K562 (cell line): Measurements from ENCODE around the gene PDLIM7. TPM values are rescaled to one million over a fixed set of nuclear protein-coding genes. Genes with fewer than 3 reads are reported as not detected.

Source experiments
- ATF1 ChIP-seq, 2 experiments: fragments of 450-650 bp in 1 of 2; IDR thresholded peaks; 2 replicates each; pipeline ENCODE4 v1.6.1; 2016; ENCODE audit warnings: missing compliant biosample characterization in 1 of 2, missing genetic modification characterization in 1 of 2
- CBX3 ChIP-seq, 2 experiments: IDR thresholded peaks; 1 replicate in 1 of 2; 2 replicates in 1 of 2; pipeline ENCODE4 v1.6.1; 2012; ENCODE audit warnings: inconsistent platforms in 2 of 2, low read length in 2 of 2, borderline replicate concordance in 1 of 2, control low read depth in 1 of 2
- CCAR2 ChIP-seq: fragments of 200-400 bp; formaldehyde crosslinking; IDR thresholded peaks from 2 replicates; pipeline ENCODE4 v1.6.1; 2017; ENCODE audit warnings: mild to moderate bottlenecking, low read depth, low read length
- FOSL1 ChIP-seq: fragments of 200-800 bp; sonication (Bioruptor generic); conservative IDR thresholded peaks from 2 replicates; pipeline ENCODE4 v1.6.1; 2016; ENCODE audit warnings: missing genetic modification characterization, missing compliant biosample characterization
- FOXK1 ChIP-seq: sonication (generic); formaldehyde crosslinking; IDR thresholded peaks from 2 replicates; pipeline ENCODE4 v1.8.0; 2022; ENCODE audit warnings: missing genetic modification reagents, mild to moderate bottlenecking, borderline replicate concordance
- LEF1 ChIP-seq: fragments of 450-650 bp; IDR thresholded peaks from 2 replicates; pipeline ENCODE4 v1.6.1; 2016; ENCODE audit warnings: mild to moderate bottlenecking
- MEIS2 ChIP-seq: fragments of 450-650 bp; IDR thresholded peaks from 2 replicates; pipeline ENCODE4 v1.6.1; 2014; ENCODE audit warnings: mild to moderate bottlenecking; ENCODE audit not compliant: partially characterized antibody
- PKNOX1 ChIP-seq: fragments of 450-650 bp; IDR thresholded peaks from 2 replicates; pipeline ENCODE4 v1.6.1; 2016
- PML ChIP-seq: IDR thresholded peaks from 2 replicates; pipeline ENCODE4 v1.6.1; 2012; ENCODE audit warnings: low read length, inconsistent platforms
- RCOR1 ChIP-seq, 2 experiments: IDR thresholded peaks; 2 replicates each; pipeline ENCODE4 v1.6.1; 2012; ENCODE audit warnings: low read depth in 2 of 2, low read length in 2 of 2, borderline replicate concordance in 1 of 2, improper control_type of control experiment in 1 of 2
- SRF ChIP-seq, 2 experiments: fragments of 250-450, 450-650 bp in 1 of 2; sonication (Bioruptor Pico) in 1 of 2; sonication (generic) in 1 of 2; formaldehyde crosslinking; IDR thresholded peaks; 2 replicates each; pipeline versions ENCODE4 v1.5.0 to v1.5.1; 2020 to 2022; ENCODE audit warnings: mild to moderate bottlenecking in 1 of 2, missing genetic modification reagents in 1 of 2
- TEAD1 ChIP-seq, 2 experiments: fragments of 450-650 bp in 1 of 2; sonication (generic) in 1 of 2; formaldehyde crosslinking; IDR thresholded peaks; 2 replicates each; pipeline versions ENCODE4 v1.4.0 to v1.8.0; 2020 to 2022; ENCODE audit warnings: mild to moderate bottlenecking in 2 of 2, missing genetic modification reagents in 1 of 2
- TSHZ1 ChIP-seq: fragments of 250-450 bp; sonication (Bioruptor Pico); IDR thresholded peaks from 2 replicates; pipeline ENCODE4 v1.4.0; 2020; ENCODE audit warnings: mild to moderate bottlenecking, moderate library complexity
- USF2 ChIP-seq: sonication (generic); formaldehyde crosslinking; IDR thresholded peaks from 2 replicates; pipeline ENCODE4 v1.5.0; 2020; ENCODE audit warnings: missing genetic modification reagents
- VEZF1 ChIP-seq: fragments of 200-800 bp; sonication (Bioruptor generic); IDR thresholded peaks from 2 replicates; pipeline ENCODE4 v1.6.1; 2017; ENCODE audit warnings: missing genetic modification characterization, missing compliant biosample characterization
- ZBTB34 ChIP-seq: fragments of 250-450 bp; sonication (Bioruptor Pico); IDR thresholded peaks from 2 replicates; pipeline ENCODE4 v1.8.0; 2021; ENCODE audit warnings: mild to moderate bottlenecking, moderate library complexity
- ZNF717 ChIP-seq: fragments of 250-450 bp; sonication (Bioruptor Pico); IDR thresholded peaks from 2 replicates; pipeline ENCODE4 v1.5.0; 2021
- polyA plus RNA-seq, 8 experiments: library from polyadenylated mRNA; depleted of rRNA in 4 of 8; stranded (reverse) in 5 of 8; unstranded in 3 of 8; fragments of >200 nt; fragmentation: Nextera tagmentation in 2 of 8; fragmentation: Illumina TruSeq in 1 of 8; extraction: Ambion mirVana in 2 of 8; extraction: Trizol in 1 of 8; gene quantifications; 2 replicates each; pipeline versions ENCODE4 v1.2.1 to v1.2.3, GENCODE V29; 2011 to 2014; ENCODE audit warnings: inconsistent platforms in 1 of 8, missing spikeins in 1 of 8
- total RNA-seq, 7 experiments: library from RNA; depleted of rRNA in 6 of 7; stranded (reverse); fragments of >200 nt in 6 of 7; fragmentation: Illumina TruSeq in 2 of 7; extraction: Trizol in 2 of 7; gene quantifications; 2 replicates each; pipeline versions ENCODE4 v1.2.1 to v1.2.3, GENCODE V29; 2011 to 2021; ENCODE audit warnings: low replicate concordance in 1 of 7

PDLIM7 gene
- total and polyA plus RNA-seq, 9 of the 15 experiments (the other 6 are each of a cell fraction or from before 2014, with no cell fraction given), result 2.1 to 124 (median 32.6) TPM

GRCh38 chr5:177529247-177530203, 32.1 kb upstream of the PDLIM7 start (continued):
- TF ChIP-seq SRF (CRISPR knock-in tag; IDR thresholded peaks at IDR 0.05) (0 out of 4 replicates have a peak, but pooled peaks of 1 of the 2 experiments have one; percentile 24), USF2 (CRISPR knock-in tag) (no peak), CCAR2 (no peak), TEAD1 (CRISPR knock-in tag; IDR thresholded peaks at IDR 0.05) (0 out of 4 replicates have a peak, but pooled peaks of 1 of the 2 experiments have one; percentile 38), FOXK1 (no peak), VEZF1 (peak; percentile 27; the same call in 1 of the 2 replicates), ZBTB34 (CRISPR knock-in tag) (no peak), FOSL1 (tag) (peak; percentile 46), LEF1 (0 out of 2 replicates have a peak, but pooled peaks have one; percentile 22), MEIS2 (peak; percentile 13), ATF1 (CRISPR knock-in tag; IDR thresholded peaks at IDR 0.05) (no peak), ATF1 (tag; IDR thresholded peaks at IDR 0.05) (peak; percentile 27; the same call in 1 of the 2 replicates), CBX3 (IDR thresholded peaks at IDR 0.05; ENCODE audit: borderline replicate concordance in 1 of 2, low read length in 2 of 2) (no peak), PKNOX1 (0 out of 2 replicates have a peak, but pooled peaks have one; percentile 5), ZNF717 (CRISPR knock-in tag) (no peak), RCOR1 (IDR thresholded peaks at IDR 0.05; ENCODE audit: borderline replicate concordance in 1 of 2, low read depth in 2 of 2, low read length in 2 of 2) (peak in 1 of 2 experiments; percentile 75; a peak in 1 of 4 replicates), TSHZ1 (CRISPR knock-in tag) (no peak), PML (peak; percentile 74)
